ENCODE data around the gene SRRM2.

Gene SRRM2

DNA sequence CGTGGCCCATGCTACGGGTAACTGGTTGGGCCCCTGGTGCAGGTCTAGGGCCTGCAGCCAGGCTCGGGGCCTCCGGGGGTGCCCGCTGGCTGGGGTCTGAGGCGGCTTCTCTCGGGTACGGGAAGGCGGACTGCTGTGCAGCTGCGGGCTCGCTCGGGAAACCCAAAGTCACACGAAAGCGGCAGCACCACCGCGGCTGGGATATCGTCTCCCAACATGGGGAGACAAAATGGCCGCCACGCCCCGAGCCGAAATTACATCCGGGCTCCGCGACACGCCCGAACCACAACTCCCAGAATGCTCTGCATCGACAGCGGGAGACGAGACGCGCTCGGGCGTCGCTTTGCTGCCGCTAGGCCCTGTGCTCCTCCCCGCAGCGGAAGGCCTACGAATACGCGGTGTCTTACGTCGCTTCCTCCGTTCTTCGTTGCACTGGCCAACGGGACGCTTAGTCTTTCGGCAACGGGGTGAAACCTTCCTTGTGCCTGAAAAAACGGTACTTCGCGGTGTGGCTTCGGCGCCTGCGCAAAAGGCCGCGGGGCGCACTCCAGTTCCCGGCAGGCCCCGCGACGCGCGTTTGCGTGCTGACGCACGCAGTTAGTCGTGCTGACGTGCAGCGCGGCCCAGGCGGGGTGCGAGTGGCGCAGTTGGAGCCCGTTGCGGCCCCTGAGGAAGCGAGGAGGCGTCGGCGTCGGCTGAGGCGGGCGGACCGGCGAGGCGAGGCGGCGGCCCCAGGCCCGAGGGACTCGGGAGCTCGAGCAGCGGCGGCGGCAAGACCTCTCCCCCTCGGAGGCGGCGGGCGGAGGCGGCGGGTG lies at the start of gene SRRM2:
Gene SRRM2, plus strand, starts transcription at position 604 of the 815 bp plus-strand sequence. CDS start 3,727 bp downstream, outside the sequence.
- peak; percentile 96 for DNase-seq

DNA sequence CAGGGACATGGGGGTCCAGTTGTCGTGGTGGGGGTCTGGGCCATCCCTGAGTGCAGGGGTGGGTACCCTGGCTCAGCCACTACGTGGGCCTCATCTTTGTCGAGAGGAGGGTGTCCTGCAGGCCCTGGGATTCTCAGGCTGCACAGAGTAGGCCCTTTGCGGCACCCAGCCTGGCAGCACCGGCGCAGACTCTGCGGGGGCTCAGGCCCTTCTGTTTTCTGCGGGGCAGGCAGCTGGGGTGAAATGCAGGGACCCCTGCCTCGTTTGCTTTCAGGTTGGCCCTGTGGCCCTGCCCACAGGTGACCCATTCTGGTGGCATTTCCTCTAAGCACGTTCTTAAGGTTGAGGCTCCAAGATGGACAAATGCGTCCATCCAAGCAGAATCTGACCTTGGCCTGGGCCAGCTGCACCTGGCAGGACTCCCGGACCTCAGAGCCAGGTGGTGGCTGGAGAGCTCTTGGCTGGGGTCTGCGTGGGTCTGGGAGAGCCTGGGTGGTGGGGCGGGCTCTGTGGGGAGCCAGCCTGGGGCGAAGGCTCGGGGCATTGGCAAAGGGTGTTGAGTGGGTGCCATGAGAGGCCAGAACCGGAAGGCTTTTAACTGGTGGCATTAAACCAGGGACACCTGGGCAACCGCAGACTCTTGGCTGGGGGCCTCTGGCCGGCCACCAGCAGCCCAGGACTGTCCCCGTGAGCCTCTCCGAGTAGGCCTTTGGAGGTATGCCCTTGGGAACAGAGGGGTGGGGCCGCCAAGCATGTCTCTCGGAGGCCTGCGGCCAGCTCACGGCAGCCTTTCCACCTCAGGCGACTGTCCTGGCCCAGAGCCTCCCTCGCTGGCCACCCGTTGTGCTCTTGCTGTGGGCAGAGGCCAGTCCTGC lies 49.3 kb upstream of the SRRM2 start:
- no peak for DNase-seq

DNA sequence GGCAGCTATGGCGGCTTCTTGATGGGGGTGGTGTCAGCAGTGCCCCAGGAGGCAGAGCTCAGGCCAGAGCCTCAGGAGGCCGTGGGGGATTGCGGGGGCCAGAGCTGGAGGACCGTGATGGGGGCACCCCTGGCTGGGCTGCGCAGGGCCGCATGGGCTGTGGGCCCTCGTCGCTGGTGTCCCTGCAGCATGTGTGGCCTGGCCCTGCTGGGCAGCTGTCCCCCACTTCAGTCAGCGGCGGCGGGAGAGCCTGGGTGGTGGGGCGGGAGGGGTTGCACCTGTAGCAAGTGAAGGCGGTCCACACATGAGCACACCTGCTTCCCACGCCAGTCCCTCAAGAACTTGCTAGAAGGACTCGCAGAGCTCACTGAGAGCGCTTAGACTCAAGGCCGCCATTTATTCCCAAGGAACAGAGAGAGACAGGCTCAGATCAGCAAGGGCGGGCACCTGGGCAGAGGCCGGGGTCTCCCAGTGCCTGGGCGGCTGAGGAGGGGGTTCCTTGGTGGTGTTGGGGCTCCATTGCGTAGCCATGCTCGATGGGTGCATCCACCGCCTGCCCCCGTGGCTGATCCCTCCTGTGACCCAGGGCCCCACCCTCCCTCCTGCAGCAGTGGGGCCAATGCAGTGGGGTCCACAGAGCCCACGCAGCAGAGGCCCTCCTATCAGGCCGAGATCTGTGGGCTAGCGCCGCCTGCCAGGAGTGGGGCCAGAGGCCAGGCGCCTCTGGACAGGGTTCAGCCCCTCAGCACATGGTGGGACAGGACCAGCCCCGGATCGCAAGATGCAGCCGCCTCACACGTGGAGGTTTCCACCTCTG lies 48.1 kb upstream of the SRRM2 start:
- DNase-seq: no peak

DNA sequence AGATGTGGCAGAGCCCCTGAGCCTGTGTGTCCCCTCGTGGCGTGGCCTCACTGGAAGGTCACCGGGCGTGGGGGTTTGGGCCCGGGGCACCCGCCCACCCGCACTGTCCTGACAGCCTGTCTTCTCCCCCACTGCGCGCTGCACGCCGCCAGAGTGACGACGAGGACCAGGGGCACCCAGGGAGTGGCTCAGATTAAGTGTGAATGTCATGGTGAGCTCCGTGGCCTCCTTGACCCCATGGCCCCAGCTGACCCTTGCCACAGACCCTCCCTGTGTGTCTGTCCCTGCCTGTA lies 47.5 kb upstream of the SRRM2 start:
- DNase-seq: no peak

DNA sequence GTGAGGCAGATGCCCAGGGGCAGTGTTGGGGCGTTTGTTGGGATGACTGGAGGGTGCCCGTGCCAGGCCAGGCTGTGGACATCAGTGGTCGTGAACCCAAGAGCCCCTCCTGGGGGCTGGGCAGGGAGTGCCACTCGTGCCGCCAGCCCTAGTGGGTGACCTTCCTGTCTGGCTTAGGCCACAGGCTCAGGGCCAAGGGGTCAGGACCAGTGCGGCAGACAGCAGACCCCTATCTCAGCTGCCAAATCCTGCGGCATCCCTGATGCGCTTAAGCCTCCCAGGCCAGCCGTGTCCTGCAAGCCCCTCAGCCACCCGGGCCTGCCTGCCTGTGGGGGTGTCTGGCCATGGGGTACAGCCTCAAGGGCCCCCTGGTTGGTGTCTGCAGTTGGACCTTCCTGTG lies 47.1 kb upstream of the SRRM2 start:
- no peak for DNase-seq

DNA sequence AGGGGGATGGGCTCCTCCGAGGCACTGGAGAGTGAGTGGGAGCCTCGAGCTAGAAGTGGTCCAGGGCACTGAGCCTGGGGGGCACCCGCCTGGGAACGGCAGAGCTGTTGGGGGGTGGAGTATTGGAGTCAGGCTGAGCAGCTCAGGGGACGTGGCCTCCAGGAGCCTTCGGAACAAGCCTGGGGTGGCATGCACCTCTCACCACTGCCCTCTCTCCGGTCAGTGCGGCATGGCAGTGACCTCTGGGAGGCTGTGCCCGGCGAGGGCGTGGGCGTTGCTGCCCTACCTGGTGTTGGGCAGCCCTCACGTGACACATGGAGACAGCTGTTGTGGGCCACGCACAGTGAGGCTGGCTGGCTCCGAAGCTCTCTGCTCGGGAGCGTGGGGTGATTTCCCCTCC lies 46.4 kb upstream of the SRRM2 start:
- no peak for DNase-seq

DNA sequence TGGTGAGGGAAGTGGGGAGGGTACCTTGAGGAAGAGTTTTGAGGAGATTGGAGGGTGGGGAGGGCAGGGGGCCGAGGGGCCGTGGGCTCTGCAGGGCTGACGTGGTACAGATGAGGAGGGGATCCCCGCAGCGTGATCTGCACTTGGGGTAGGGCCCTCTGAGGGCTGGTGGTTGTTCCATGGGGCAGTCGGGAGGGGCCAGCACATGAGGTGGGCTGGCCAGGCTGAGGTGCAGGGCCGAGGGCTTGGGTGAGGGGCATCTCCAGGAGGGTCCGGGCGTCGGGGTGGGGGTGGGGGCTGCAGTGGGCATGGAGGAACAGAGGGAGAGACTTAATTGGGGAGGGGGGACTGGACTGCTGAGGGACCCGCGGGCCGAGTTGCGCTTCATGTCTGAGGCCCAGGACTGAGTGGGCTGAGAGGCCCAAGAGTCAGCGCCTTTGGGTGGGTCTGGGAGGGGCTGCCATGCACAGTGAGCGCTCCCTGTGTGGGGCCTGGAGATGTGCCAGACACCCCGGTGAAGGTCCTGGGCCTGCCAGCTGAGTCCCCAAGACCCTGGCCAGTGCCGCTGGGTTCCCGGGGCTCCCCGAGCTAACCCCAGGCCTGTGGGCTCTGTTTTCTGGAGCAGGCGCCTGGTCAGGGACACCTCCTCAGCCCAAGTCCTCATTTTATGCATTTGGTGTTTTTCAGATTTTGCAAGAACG lies 45.7 kb upstream of the SRRM2 start:
- no peak for DNase-seq

DNA sequence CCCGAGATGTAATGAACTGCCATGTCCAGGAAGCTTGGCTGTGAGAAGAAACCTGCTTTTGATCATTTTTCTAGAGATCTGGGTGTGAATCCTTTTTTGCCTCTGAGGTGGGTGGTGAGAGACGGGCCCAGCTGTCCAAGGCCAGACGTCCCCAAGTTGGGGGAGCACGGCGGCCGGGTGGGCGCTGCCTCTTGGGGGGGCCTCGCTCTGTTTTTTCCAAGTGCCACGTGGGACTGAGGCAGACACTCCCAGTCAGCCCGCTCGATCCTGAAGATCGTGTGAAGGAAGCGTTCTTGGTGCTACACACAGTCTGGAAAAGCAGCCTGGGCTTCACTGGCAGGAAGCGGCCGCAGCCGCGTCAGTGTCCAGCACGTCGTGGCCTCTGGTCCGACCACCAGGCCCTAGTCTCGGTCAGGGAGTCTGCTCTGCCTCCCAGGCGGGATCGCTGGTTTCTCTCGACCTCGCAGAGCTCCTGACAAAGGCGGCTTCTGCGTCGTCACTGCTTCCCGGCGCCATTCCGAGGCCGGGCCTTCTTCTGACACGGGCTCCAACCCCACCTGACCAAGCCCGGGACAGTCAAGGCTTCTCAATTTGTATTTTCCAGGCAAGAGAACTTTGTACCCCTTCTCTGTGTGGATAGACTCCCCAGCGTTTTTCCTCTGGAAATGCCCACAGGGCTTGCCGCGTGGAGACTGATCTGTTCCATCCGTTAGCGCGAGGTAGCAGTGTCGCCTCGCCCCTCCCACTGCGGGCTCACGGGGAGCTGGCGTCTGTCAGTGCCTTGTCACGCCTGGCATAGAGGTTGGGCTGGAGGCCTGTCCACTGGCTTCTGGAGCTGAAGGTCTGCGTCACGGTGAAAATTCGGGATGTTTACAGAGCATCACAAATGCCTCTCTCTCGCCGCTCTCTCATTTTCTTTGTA lies 44.8 kb upstream of the SRRM2 start:
- DNase-seq: no peak

DNA sequence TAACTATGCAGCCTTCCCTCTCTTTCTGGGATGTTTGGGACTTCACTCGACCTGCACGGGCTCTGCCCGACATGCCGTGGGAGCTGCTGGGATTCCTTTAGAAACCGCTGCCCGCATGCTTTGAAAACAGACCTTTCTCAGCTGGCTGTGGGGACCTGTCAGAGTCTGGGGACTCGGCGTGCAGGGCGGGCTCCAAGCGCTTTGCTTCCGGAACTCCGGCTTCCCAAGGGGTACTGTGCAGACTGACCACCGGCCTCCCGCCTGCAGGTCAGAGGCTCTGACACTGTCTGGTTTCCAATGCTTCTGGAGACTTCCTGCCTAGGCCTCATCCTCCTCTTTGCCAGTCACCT lies 44.2 kb upstream of the SRRM2 start:
- DNase-seq: no peak

DNA sequence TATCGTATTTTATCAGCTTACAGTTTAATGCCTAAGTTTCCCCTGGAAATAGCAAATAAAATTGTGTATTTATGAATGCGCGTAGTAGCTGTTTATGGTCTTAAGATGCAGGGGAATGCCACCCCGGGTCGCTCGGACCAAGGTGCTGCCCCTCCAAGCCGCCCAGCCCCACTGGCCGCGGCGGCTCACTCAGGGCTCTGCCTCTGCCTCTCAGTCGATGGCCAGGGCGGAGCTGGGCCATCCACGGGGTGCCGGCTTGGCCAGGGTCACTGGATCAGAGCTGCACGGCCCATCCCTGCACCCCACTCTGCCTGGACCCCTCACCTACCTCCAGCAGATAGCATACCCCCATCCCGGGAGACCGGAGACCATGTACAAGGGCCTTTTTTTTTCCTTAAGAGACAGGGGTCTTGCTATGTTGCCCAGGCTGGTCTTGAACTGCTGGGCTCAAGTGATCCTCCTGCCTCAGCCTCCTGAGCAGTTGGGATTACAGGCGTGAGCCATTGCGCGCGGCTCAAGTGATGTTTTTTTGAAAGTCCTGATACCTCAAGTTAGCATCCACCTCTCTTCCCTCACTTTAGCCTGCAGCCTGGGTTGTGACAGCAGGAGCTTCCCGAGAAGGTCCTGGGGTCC lies 43.4 kb upstream of the SRRM2 start:
- DNase-seq: no peak

DNA sequence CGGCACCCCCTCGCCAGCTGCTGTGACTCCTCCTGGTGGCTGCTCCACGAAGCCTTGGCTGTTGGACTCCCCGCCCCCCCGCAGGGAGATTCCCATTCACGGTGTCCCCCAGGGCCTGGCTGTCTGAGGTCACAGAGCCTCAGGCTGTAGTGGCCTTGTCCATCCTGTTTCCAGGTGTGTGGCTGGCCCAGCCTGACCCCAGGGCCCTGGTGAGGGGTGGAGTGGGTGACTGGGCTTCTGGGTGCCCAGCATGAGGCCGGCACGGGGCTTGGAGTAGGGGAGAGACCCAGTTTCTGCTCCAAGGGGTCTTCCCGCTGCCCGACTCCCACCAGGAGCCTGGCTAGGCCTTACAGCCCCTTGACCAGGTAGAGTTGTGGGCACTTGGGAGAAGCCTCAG lies 42.9 kb upstream of the SRRM2 start:
- DNase-seq: no peak

DNA sequence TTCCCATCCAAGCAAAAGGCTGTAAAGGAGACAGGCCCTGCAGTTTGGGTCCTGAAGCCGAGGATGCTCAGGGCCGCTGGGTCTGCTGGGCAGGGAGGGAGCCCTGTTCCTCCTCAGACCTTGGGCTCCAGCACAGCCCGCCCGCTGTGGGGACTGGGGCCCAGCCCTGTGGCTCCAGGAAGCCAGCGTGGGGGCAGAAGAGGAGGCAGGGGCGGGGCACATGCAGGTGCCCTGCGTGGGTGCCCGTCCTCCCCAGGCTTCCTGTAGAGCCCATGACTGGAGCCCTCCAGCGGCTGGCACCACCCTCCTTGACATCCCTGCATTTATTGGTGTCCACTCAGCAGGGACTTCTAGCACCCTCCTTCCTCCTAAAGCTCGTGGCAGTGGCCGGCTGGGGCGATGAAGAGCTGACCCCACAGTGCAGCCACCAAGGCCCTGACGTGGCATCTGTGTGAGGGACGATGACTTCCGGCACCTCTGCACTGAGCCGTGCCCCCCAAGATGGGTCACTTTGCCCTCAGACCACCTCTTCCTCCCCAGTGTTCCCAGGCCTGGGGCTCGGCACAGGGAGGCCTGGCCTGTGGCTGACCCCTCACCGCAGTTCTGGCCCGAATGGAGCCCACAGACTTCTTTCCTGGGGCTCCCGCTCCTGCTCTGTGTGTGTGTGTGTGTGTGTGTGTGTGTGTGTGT lies 42.3 kb upstream of the SRRM2 start:
- DNase-seq: no peak

DNA sequence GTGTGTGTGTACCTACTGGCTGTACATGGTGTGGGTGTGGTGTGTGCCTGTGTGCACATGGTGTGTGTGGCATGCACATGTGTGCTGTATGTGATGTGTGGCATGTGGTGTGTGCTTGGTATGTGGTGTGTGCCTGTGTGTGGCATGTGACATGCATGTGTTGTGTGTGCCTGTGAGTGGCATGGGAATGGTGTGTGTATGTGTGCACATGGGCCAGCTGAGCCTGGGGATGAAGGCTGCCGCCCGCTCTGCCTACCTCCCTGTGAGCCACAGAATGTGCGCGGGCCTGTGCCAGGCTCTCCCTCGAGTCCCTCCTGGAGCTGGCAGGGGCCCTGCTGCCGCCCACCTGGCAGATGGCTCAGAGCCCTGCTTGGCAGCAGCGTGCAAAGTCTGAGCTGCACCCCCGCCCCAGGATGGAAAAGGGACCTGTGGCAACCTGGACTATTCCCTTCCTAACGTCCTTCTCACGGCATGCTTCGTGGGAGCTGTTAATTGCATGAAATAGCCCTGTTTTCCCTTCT lies 41.7 kb upstream of the SRRM2 start:
- DNase-seq: no peak

DNA sequence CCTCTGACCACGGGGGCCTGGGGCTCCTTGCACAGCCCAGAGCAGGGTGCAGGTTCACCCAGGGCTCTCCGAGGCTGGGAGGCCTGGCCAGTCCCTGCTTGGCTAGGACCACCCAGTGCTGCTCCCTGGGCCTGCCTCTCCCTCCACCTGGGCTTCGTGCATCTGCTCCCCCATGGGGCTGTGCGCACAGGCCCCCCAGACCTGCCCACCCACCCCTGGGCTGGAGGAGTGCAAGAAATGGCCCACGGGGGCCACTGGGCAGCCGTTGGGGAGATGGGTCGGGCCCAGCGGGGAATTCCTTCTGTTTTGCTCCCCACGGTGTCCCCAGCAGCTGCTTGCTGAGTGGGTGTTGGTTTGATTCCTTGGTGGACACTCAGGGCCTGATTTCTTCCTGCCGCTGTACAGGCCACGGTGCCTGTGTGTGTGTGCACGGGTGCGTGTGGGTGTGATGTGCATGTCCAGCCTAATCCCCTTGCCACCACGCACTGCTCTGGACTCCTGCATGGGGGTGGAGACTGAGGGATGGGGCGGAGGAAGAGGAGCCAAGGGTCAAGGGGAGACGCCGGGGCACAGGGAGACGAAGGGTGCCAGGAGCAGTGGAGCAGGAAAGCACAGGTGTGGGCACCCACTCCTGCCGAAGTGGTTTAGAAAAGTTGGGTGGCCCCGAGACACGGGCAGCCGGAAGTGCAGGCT lies 40.9 kb upstream of the SRRM2 start:
- no peak for DNase-seq

DNA sequence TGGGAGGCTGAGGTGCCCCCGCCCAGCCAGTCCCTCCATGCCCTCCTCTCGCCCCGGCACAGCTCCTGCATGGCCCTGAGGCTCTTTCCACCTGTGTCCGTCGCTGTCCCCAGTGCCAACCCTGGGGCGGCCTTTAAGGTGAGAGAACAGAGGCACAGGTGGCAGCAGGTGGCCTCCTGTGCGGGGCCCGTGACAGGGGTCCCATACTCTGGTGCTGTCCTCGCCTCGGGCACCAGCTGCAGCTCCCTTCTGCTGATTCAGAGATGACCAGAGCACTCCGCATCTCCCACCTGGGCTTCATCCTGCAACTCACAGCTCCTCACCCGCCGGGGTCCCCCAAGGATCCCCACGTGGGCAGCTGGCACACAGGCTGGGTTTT lies 40.4 kb upstream of the SRRM2 start:
- no peak for DNase-seq

DNA sequence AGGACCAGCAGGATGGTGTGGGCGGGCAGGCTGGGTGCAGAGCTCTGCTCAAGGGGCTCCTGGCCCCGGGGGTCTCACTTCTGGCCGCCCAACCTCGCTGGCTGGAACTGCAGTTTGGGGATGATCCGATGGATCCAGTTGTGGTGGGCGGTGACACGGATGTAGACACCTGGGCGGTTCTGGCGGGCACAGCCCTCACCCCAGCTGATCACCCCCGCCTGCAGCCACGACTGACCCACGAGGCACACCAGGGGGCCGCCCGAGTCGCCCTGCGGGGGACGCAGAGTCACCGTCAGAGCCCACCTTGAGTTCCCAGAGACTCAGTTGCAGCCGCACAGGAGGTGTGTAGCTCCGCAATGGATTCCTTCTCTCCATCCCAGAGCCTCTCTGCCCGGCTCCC lies 39.9 kb upstream of the SRRM2 start:
- DNase-seq: no peak

DNA sequence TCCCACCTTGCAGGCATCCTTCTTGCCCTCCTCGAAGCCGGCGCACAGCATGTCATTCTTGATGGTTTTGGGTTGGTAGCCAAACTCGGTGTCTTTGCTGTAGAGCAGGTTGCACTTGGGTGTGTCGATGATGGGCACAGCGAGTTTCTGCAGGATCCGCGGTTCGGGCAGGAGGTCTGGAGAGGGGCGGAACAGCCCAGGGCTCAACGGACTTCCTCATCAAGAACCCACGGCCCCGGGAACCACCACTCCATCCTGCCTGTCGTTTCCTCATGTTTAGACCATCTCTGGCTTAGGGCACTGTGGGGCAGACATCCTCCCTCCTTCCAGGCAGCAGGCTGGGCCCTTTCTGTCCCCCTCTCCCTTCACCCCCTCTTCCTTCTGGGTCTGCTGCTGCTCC lies 38.9 kb upstream of the SRRM2 start:
- no peak for DNase-seq

DNA sequence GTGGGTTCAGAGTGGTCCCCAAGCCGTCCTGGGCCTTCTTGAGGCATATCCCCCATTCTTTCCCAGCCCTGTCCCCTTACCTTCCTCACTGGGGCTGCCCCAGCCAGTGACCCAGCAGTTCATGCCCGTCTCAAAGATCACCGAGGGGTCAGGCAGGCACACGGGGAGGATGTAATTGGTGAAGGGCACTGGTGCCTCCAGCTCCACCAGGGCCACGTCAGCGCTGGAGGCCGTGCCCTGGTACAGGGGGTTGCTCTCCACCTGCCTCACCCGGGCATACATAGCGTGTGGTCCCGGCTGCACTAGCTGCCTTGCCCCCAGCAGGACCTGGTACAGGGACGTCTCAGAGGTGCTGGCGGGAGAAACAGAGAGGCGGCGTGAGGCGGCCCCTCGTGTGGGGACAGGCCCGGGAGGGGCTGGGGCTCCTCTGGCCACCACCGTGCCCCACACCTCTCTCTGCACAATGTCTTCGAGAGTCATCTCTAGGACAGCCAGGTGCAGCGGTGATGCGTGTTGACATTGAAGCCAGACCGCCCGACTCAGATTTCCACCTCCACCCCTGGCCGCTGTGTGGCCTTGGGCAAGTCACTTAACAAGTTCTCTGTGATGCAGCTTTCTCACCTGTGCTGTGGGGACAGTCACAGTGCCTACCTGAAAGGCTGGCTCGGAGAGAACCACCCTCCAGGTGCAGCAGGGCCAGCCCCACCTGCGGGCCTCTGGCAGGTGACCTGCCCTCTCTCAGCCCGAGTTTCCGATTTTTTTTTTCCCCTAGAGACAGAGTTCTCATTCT lies 38.3 kb upstream of the SRRM2 start:
- DNase-seq: no peak

DNA sequence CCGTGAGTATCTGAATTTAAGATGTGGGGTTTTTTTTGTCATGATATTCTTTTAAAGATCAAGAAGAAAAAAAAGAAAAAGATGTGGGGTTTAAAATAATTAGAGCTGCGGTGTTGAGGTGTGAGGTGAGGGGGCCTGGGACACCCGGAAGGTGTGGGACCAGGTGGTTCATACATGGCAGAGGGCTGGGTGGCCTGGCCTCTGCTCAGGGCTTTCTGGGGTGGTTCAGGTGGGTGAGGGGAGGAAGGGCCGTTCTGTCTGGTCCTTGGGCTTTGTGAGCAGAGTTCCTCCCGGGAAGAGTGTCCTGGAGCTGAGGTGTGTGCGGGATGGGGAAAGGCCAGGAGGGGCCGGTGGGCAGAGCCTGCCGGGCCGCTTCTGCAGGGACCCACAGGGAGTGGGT lies 37.4 kb upstream of the SRRM2 start:
- no peak for DNase-seq
